GM19351 (cell line): ENCODE data around the gene CLEC16A.

ENCODE experiments used
- ATAC-seq: cut with Tn5 transposase; IDR thresholded peaks from one replicate; pipeline ENCODE4 v1.9.1; 2021; ENCODE audit warnings: mild to moderate bottlenecking, moderate library complexity; ENCODE audit not compliant: unreplicated experiment

CLEC16A gene

GRCh38 chr16:11108466-11108805 is 164.1 kb downstream of the CLEC16A start:
- no peak for ATAC-seq

GRCh38 chr16:11109566-11109965 is 165.2 kb downstream of the CLEC16A start:
- ATAC-seq, result no peak

DNA sequence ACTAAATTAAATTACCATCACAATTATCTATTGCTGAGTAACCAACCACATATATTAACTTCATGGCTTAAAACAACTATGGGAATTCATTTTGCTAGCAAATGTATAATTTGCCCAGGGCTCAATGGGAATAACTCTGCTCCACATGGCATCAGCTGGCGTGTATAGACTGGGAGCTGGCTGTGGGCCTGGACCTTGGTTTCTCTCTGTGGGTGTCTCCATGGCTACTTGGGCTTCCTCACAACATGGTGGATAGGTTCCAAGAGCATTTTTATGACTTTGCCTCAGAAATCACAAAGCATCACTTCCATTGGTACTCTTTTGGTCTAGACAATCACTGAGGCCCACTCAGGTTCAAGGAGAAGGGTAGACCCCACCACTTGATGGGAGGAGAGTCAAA is 166.8 kb downstream of the CLEC16A start:
- no peak for ATAC-seq

DNA sequence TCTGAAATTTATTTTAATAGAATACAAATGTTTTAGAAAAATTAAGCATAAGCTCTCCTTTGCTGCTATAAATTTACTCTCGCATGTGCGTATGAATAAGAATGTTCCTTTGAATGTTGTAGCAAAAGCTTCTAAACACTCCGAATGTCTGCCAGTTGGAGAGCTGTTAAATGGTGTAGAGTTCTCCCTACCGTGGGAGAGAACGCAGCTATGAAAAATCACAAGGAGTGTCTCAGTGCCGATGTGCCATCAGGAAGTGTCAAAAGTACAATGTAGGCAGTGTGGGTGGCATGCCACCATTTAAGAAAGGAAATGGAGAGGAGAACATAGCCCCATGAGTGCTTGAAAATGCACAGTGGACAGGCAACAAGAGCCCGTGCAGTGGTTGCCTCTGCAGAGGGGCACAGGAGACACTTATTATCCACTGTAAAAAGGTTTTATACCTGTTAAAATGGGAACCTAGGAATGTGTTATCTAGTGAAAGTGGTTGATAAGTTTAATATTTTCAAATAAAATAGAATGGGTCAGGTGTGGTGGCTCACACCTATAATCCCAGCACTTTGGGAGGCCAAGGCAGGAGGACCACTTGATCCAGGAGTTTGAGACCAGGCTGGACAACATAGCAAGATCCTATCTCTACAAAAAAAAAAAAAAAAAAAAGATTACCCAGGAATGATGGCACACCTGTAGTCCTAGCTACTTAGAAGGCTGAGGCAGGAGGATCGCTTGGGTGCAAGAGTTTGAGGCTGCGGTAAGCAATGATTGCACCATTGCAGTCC is 167.7 kb downstream of the CLEC16A start:
- ATAC-seq, result no peak

GRCh38 chr16:11112723-11113348 is 168.5 kb downstream of the CLEC16A start:
- no peak for ATAC-seq

- peak; percentile 43 for ATAC-seq
These were observed 170.2 kb downstream of the CLEC16A start for GRCh38 chr16:11114366-11115164.

DNA sequence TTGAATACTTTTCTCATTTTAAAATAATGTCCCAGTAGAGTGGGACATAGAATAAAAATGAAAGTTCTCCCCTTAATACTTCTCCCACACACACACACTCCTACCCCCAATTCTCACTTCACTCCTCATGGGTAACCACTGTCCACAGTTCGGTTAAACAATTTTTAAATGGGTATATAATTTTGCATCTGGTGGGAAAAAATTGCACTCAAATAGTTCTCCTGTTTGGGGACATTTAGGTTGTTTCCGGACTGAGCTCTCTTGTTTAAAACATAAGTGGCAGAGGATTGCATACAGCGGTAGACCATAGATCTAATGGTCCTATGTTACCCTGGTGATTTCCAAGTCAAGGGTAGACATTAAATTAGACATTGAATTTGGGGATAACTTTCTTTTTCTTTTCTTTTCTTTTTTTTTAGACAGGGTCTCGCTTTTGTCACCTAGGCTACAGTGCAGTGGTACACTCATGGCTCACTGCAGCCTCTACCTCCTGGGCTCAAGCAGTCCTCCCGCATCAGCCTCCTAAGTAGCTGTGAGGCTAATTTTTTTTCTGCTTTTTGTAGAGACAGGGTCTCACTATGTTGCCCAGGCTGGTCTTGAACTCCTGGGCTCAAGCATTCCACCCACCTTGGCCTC is 173.3 kb downstream of the CLEC16A start:
- no peak for ATAC-seq

GRCh38 chr16:11118479-11118878 is 174.1 kb downstream of the CLEC16A start:
- ATAC-seq, result no peak

DNA sequence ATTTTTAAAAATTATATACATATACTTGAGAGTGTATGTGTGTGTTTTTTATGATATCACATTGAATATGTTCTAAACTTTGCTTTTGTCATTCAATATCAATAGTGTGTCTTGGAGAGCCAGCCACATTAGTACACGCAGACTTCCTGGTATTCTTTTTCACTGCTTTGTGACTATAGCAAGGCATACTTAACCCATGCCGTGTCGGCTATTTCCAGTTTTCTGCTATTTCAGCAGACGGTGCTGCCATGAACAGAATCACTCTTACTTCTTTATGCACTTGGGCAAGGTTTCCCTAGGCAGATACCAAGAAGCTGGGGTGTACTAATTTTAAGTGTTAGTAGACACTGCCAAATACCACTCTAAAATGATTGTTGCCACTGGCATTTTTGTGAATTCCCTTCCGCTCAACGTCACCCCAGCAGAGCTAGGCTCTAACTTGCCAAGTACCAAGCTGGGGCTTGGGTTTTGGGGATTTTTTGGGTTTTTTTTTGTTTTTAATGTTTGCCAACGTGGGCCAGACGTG is 176.8 kb downstream of the CLEC16A start:
- ATAC-seq, result no peak

GRCh38 chr16:11121914-11122692 is 177.7 kb downstream of the CLEC16A start:
- ATAC-seq, result no peak

DNA sequence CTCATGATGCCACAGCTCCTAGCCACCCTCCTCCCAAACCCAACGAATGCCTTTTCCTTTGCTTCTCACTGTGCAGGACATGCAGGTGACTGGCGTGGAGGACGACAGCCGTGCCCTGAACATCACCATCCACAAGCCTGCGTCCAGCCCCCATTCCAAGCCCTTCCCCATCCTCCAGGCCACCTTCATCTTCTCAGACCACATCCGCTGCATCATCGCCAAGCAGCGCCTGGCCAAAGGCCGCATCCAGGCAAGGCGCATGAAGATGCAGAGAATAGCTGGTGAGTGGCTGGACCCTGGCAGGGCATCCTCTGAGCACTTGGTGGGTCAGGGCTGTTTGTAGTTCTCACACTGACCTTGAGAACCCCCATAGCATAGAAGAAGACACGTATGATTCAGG is 179.3 kb downstream of the CLEC16A start:
- ATAC-seq, result no peak

DNA sequence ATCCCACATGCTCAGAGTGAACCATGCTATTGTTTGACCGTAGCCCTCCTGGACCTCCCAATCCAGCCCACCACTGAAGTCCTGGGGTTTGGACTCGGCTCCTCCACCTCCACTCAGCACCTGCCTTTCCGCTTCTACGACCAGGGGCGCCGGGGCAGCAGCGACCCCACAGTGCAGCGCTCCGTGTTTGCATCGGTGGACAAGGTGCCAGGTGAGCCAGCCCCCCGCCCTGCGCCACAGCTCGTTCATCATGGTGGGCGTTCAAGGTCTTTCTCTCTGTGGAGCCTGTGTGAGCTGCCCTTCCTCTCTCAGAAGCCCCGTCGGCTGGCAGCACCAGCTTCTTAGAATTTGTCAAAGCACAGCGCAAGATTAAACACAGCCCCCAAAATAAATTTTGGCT is 181.6 kb downstream of the CLEC16A start:
- no peak for ATAC-seq

DNA sequence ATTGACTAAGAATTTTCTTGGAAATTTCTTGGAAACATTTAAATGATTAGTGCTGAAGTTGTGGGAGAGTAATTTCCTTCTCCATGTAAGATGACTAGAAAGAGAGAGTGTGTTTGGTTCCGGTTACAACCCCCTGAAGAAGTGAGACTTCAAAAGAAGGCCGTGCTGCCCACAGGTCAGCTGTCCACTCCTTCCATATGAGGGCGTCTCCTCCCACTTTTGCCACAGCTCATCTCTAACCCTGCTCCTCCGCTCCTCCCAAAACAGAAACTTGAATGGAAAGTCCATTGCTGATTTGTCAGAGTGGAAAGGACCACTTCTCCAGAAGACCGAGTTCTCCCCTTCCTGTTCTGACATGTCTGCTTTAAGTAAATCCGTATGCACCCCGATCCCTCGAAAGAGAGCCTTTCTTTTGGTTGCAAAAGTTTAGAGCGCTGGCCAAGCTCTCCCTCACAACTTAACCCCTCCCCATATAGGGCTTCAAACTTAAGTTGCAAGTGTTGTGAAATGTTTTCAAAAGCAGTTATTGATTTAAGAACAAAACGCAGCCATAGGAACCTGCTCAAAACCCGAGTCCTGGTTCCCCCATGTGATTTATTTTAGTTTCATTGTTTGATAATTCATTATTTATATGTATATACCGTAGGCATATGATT is 182.2 kb downstream of the CLEC16A start:
- ATAC-seq, result no peak

- ATAC-seq, result no peak
These were observed 183.3 kb downstream of the CLEC16A start for GRCh38 chr16:11127610-11128195.

DNA sequence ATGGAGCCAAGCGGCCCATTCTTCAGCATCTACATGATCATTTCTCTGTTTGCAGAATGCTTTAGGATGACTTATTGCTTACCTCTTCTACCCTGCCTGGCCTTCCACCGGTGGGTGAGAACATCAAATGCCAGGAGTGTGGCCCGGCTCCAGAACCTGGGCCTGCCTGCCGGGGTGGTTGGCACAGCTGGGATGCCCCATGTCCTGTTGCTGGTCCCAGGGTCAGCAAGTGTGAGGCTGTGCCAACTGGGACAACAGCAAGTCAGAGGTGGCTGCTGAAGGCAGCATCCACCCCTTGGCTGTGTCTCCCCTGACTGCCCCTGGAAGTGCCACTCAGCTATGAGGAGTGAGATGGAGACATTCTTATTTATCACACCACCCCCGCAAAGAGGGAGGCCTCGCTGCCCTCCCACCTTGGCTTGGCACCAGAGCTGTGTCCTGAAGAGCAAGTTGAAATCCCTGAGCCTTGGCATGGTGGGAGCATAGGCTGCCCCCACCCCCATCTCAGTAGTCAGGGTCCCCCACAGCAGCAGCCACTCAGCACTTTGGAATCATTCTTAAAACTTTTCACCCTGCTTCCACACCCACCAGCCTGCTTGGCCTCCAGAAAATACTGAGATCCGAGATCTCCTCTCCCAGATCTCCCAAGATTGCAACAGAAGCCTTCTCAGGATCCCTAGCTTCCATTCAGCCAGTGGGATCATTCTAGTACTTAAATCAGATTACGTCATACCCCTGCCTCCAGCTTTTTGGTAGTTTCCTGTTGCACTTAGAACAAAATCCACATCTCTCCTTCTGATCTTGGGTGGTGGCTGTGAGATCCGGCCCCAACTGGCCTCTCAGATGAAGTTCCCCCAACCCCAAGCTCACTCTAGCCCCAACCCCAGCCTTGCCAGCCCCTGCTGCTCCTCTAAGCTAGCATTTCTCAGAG is 184.1 kb downstream of the CLEC16A start:
- no peak for ATAC-seq

DNA sequence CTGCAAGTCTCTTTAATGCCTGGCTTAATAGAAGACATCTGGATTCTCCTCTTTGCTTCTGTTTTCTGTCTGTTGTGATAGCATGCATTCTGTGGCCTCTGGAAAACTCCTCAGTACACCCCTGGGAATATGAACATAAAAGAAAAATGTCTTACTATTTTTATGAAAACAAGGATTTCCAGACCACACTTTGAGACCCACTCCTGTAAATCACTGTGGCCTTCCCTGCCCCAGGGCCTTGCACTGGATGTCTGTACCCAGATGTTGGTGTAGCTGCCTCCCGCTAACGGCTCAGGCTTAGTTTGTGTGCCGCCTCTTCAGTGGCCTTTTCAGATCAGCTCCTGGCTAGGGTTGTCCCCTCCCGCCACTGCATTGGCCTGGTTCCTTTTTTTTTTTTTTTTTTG is 185.0 kb downstream of the CLEC16A start:
- ATAC-seq, result no peak

DNA sequence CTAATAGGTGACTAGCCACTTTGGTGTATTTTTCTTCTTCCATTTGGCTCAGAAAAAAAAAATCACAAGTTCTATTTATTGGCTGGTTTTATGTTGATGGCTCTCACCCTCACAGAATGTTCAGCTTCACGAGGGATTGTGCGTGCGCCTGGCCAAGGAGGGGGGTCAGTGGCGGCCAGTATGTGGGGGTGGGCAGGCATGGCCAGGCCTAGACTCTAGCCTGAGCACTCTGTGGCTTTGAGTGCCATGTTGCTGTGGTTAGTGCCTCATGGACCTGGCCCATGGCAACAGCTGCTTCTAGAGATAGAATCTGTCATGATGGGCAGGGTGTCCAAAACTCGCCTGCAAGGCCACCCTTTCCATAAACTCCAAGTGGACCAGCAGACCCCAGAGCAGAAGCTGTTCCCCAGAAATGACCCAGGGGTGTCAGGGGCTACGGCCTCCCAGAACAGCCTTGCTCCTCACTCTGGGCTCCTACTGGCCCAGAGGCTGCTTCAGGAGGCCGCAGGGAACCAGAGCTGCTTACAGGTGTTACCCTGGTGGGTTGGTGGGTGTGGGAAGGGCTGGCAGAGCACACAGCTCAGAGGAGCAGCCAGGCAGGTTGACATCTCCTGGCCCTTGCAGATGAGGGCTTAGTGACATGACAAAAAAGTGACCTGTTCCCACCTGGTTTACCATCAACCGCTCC is 186.8 kb downstream of the CLEC16A start:
- no peak for ATAC-seq

DNA sequence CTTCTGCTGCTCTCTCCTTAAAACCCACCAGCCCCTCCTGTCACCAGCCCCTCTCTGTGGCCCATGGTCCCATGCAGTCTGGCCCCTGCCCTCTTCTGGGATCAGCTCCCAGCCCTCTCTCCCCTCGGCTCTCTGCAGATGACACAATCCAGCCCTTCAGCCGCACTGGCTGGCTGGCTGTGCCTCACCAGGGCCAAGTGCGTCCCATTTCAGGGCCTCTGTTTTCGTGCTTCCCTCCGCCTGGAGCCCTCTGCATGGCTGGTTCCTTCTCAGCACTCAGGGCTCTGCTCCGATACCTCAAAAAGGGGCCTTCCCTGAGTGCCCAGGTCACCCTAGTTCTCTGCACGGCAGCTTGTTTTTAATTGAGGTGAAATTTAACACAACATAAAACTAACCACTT is 187.3 kb downstream of the CLEC16A start:
- no peak for ATAC-seq
